Measurements from ENCODE around the gene NLGN4X.

The NLGN4X gene

DNA sequence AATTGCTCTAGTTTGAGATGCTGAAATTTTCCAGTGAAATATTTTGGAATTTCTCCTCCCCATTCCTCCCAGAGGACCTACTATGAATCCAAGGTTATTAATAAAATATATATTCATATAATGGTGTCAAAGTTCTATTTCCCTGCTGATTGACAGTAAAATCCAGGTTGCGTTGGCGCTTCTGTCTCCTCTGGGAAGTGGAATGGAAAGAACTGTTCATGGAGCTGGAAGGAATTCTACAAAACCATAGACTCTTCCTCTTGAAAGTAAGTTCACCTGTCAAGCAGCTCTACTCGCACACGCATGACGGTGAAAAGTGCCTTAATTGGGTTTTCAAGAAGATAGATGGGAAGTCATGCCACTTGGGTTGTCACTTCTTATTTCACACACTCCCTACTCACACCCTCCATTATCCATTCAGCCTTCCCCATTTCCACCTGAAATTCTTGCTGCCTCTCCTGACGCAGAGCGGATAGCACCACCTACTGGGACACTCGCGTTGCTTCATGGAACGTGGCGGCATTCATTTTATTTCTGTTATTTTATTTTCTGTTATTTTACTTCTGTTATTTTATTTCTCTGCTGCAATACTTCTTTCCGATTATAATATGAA lies 351.6 kb downstream of the NLGN4X start:
- no peaks in the 10 kb centered on the region for H3K36me3 ChIP-seq (ENCODE audit: low read length)
- no peaks in the 10 kb centered on the region for H4K20me1 ChIP-seq (ENCODE audit: low read depth, low read length)
- H3K27me3 ChIP-seq (ENCODE audit: low read length): no peaks in the 10 kb centered on the region
- H2AFZ ChIP-seq (ENCODE audit: low read depth, low read length, severe bottlenecking): no peak overlapping the region
- no peak overlapping the region for H3K27ac ChIP-seq (ENCODE audit: low read depth, low read length)
- no peak overlapping the region for H3K9ac ChIP-seq (ENCODE audit: low read length)
- no peaks in the 10 kb centered on the region for H3K9me2 ChIP-seq (replicated peaks; ENCODE audit: insufficient read depth, low read length)
- TF ChIP-seq EZH2phosphoT487 (conservative IDR thresholded peaks at IDR 0.05; ENCODE audit: low read length): no peak
- TF ChIP-seq, protein P1, sequence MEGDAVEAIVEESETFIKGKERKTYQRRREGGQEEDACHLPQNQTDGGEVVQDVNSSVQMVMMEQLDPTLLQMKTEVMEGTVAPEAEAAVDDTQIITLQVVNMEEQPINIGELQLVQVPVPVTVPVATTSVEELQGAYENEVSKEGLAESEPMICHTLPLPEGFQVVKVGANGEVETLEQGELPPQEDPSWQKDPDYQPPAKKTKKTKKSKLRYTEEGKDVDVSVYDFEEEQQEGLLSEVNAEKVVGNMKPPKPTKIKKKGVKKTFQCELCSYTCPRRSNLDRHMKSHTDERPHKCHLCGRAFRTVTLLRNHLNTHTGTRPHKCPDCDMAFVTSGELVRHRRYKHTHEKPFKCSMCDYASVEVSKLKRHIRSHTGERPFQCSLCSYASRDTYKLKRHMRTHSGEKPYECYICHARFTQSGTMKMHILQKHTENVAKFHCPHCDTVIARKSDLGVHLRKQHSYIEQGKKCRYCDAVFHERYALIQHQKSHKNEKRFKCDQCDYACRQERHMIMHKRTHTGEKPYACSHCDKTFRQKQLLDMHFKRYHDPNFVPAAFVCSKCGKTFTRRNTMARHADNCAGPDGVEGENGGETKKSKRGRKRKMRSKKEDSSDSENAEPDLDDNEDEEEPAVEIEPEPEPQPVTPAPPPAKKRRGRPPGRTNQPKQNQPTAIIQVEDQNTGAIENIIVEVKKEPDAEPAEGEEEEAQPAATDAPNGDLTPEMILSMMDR (IDR thresholded peaks at IDR 0.05; ENCODE audit: insufficient read depth, low read length, poor library complexity, severe bottlenecking): no peak
- H3K9me3 ChIP-seq (ENCODE audit: insufficient read depth, low read length): no peaks in the 10 kb centered on the region
- no peaks in the 10 kb centered on the region for H3K79me2 ChIP-seq (ENCODE audit: insufficient read depth, low read length)
- no peak overlapping the region for H3K4me3 ChIP-seq (ENCODE audit: insufficient read depth, low read length, poor library complexity, severe bottlenecking)
- H3F3A ChIP-seq (ENCODE audit: insufficient read depth): no peaks in the 10 kb centered on the region
- no peak overlapping the region for H3K4me2 ChIP-seq (ENCODE audit: low read depth, low read length, poor library complexity, severe bottlenecking)

DNA sequence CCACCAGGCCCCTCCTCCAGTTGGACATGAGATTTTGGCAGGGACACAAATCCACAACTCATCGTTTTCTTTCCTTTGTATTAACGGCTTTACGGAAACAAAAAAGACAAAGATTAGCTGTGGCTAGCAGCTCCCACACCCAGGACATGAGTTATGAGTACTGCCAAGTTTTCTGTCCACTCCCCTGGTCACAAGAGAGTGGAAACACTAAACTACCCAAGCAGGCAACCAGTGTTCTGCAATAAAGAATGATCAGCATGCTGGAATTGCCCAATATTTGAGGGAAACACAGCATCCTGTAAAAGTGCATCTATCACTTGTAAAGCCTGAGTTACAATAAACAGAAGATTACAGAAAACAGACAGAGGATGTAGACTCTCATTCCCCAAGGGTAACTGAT lies 358.4 kb downstream of the NLGN4X start:
- no peaks in the 10 kb centered on the region for H3K79me2 ChIP-seq (ENCODE audit: insufficient read depth, low read length)
- TF ChIP-seq EZH2phosphoT487 (conservative IDR thresholded peaks at IDR 0.05; ENCODE audit: low read length): no peak
- TF ChIP-seq, protein P1 (IDR thresholded peaks at IDR 0.05; ENCODE audit: insufficient read depth, low read length, poor library complexity, severe bottlenecking): no peak
- H3K27ac ChIP-seq (ENCODE audit: low read depth, low read length): no peak overlapping the region
- no peak overlapping the region for H3K4me2 ChIP-seq (ENCODE audit: low read depth, low read length, poor library complexity, severe bottlenecking)
- H3K9me3 ChIP-seq (ENCODE audit: insufficient read depth, low read length): no peaks in the 10 kb centered on the region
- no peak overlapping the region for H3K4me3 ChIP-seq (ENCODE audit: insufficient read depth, low read length, poor library complexity, severe bottlenecking)
- H3K36me3 ChIP-seq (ENCODE audit: low read length): no peaks in the 10 kb centered on the region
- no peaks in the 10 kb centered on the region for H3K9me2 ChIP-seq (replicated peaks; ENCODE audit: insufficient read depth, low read length)
- no peak overlapping the region for H2AFZ ChIP-seq (ENCODE audit: low read depth, low read length, severe bottlenecking)
- no peaks in the 10 kb centered on the region for H4K20me1 ChIP-seq (ENCODE audit: low read depth, low read length)
- no peaks in the 10 kb centered on the region for H3F3A ChIP-seq (ENCODE audit: insufficient read depth)
- no peaks in the 10 kb centered on the region for H3K27me3 ChIP-seq (ENCODE audit: low read length)
- H3K9ac ChIP-seq (ENCODE audit: low read length): no peak overlapping the region

DNA sequence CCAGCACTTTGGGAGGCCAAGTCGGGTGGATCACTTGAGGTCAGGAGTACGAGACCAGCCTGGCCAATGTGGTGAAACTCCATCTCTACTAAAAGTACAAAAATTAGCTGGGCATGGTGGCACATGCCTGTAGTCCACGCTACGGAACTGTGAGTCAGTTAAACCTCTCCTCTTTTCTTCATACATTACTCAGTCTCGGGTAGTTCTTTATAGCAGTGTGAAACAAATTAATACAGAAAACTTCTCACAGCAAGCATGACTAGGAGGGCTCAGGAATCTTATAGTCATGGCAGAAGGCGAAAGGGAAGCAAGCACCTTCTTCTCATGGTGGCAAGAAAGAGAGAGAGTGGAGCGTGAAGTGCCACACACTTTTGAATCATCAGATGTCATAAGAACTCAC lies 358.9 kb downstream of the NLGN4X start:
- Histone ChIP-seq H3K36me3 (ENCODE audit: low read length) (no peaks in the 10 kb centered on the region), H3K4me3 (ENCODE audit: insufficient read depth, low read length, poor library complexity, severe bottlenecking) (no peak overlapping the region), H3K9ac (ENCODE audit: low read length) (no peak overlapping the region), H3K27ac (ENCODE audit: low read depth, low read length) (no peak overlapping the region), H3F3A (ENCODE audit: insufficient read depth) (no peaks in the 10 kb centered on the region), H4K20me1 (ENCODE audit: low read depth, low read length) (no peaks in the 10 kb centered on the region), H3K79me2 (ENCODE audit: insufficient read depth, low read length) (no peaks in the 10 kb centered on the region), H3K4me2 (ENCODE audit: low read depth, low read length, poor library complexity, severe bottlenecking) (no peak overlapping the region), H2AFZ (ENCODE audit: low read depth, low read length, severe bottlenecking) (no peak overlapping the region), H3K27me3 (ENCODE audit: low read length) (no peaks in the 10 kb centered on the region), H3K9me2 (replicated peaks; ENCODE audit: insufficient read depth, low read length) (no peaks in the 10 kb centered on the region), H3K9me3 (ENCODE audit: insufficient read depth, low read length) (no peaks in the 10 kb centered on the region)
- TF ChIP-seq EZH2phosphoT487 (conservative IDR thresholded peaks at IDR 0.05; ENCODE audit: low read length): no peak
- TF ChIP-seq, protein P1 (IDR thresholded peaks at IDR 0.05; ENCODE audit: insufficient read depth, low read length, poor library complexity, severe bottlenecking): no peak

All from SU-DHL-6 (cell line).